HuH-7 (cell line): ENCODE data around the gene CYB561D1.

Experiments used
- DNase-seq: peaks from one replicate; pipeline ENCODE4 v3.0.0; 2011; ENCODE audit warnings: low spot score

CYB561D1 gene

GRCh38 chr1:109501644-109502363 is 7.9 kb downstream of the CYB561D1 start:
- DNase-seq = no peak

GRCh38 chr1:109502364-109502851 is 8.5 kb downstream of the CYB561D1 start:
- DNase-seq = no peak

GRCh38 chr1:109503935-109504334 is 10.0 kb downstream of the CYB561D1 start:
- DNase-seq = no peak

GRCh38 chr1:109504974-109505373 is 11.1 kb downstream of the CYB561D1 start:
- no peak for DNase-seq

- no peak for DNase-seq
These were observed 14.3 kb downstream of the CYB561D1 start for GRCh38 chr1:109508001-109508872.

GRCh38 chr1:109508873-109509175 is 14.9 kb downstream of the CYB561D1 start:
- DNase-seq = no peak

- DNase-seq = peak; percentile 81
These were observed 15.6 kb downstream of the CYB561D1 start, which contains the start of gene AMIGO1 for GRCh38 chr1:109509176-109510134. TSS of gene AMIGO1 (minus strand) at chr1:109509727. CDS start at chr1:109508912, 815 bp downstream.

GRCh38 chr1:109513110-109513710 is 19.3 kb downstream of the CYB561D1 start:
- DNase-seq = no peak

GRCh38 chr1:109514846-109515245 is 21.0 kb downstream of the CYB561D1 start:
- DNase-seq = no peak

GRCh38 chr1:109516872-109517271 is 23.0 kb downstream of the CYB561D1 start:
- DNase-seq = no peak

GRCh38 chr1:109517337-109517736 is 23.4 kb downstream of the CYB561D1 start:
- DNase-seq = no peak

- no peak for DNase-seq
These were observed 27.4 kb downstream of the CYB561D1 start for GRCh38 chr1:109521002-109521951.

- DNase-seq = no peak
These were observed 28.1 kb downstream of the CYB561D1 start for GRCh38 chr1:109522026-109522425.

- no peak for DNase-seq
These were observed 29.8 kb downstream of the CYB561D1 start for GRCh38 chr1:109523706-109524105.

- DNase-seq = no peak
These were observed 33.4 kb downstream of the CYB561D1 start for GRCh38 chr1:109527098-109527811.

GRCh38 chr1:109527846-109528695 is 34.2 kb downstream of the CYB561D1 start:
- DNase-seq = no peak

GRCh38 chr1:109528712-109529111 is 34.8 kb downstream of the CYB561D1 start:
- DNase-seq = no peak

GRCh38 chr1:109529881-109530456 is 36.1 kb downstream of the CYB561D1 start:
- no peak for DNase-seq
